NB4 (cell line): Measurements from ENCODE around the gene TMEM63C.

Experiments used
- CTCF ChIP-seq: IDR thresholded peaks from one replicate; pipeline ENCODE4 v1.5.1; 2012; ENCODE audit warnings: low read depth, low read length
- MAX ChIP-seq: IDR thresholded peaks from 2 replicates; pipeline ENCODE4 v1.6.1; 2011; ENCODE audit warnings: low read depth, low read length
- POLR2A ChIP-seq: IDR thresholded peaks from 2 replicates; pipeline ENCODE4 v1.6.1; 2011; ENCODE audit warnings: mild to moderate bottlenecking; ENCODE audit not compliant: insufficient read length; ENCODE audit errors: extremely low read depth

GRCh38 chr14:77200406-77200985, 18.9 kb downstream of the TMEM63C start:
- TF ChIP-seq CTCF, result no peak
- no peak for TF ChIP-seq POLR2A
- no peak for TF ChIP-seq MAX
